ENCODE measurements around the gene ZNF804A.

Gene ZNF804A

GRCh38 chr2:184598316-184599053, at the start of gene ZNF804A:
ZNF804A (plus strand) TSS chr2:184598529; CDS start chr2:184598960, 431 bp downstream.
- DNase-seq = no peak

- DNase-seq = no peak
Measured at GRCh38 chr2:184549153-184549552, 49.2 kb upstream of the ZNF804A start.

- DNase-seq = no peak
Measured at GRCh38 chr2:184551626-184552025, 46.7 kb upstream of the ZNF804A start.

- DNase-seq = no peak
Measured at GRCh38 chr2:184554736-184555135, 43.6 kb upstream of the ZNF804A start.

GRCh38 chr2:184555352-184555751, 43.0 kb upstream of the ZNF804A start:
- DNase-seq = no peak

- DNase-seq = no peak
Measured at GRCh38 chr2:184556639-184557038, 41.7 kb upstream of the ZNF804A start.

- no peak for DNase-seq
Measured at GRCh38 chr2:184558713-184559464, 39.4 kb upstream of the ZNF804A start.

GRCh38 chr2:184560603-184561002, 37.7 kb upstream of the ZNF804A start:
- no peak for DNase-seq

- no peak for DNase-seq
Measured at GRCh38 chr2:184562532-184562931, 35.8 kb upstream of the ZNF804A start.

- no peak for DNase-seq
Measured at GRCh38 chr2:184564092-184564491, 34.2 kb upstream of the ZNF804A start.

GRCh38 chr2:184566716-184567115, 31.6 kb upstream of the ZNF804A start:
- DNase-seq = no peak

- no peak for DNase-seq
Measured at GRCh38 chr2:184577056-184577455, 21.3 kb upstream of the ZNF804A start.

GRCh38 chr2:184577743-184578142, 20.6 kb upstream of the ZNF804A start:
- no peak for DNase-seq

GRCh38 chr2:184579226-184579625, 19.1 kb upstream of the ZNF804A start:
- no peak for DNase-seq

GRCh38 chr2:184581391-184581790, 16.9 kb upstream of the ZNF804A start:
- no peak for DNase-seq

GRCh38 chr2:184589261-184589660, 9.1 kb upstream of the ZNF804A start:
- no peak for DNase-seq

- DNase-seq = no peak
Measured at GRCh38 chr2:184596819-184597411, 1.4 kb upstream of the ZNF804A start.

- no peak for DNase-seq
Measured at GRCh38 chr2:184597571-184597991, 748 bp upstream of the ZNF804A start.

- DNase-seq = no peak
Measured at GRCh38 chr2:184598002-184598315, 370 bp upstream of the ZNF804A start.

- no peak for DNase-seq
Measured at GRCh38 chr2:184599054-184599871, 934 bp downstream of the ZNF804A start.

GRCh38 chr2:184599872-184600222, 1.5 kb downstream of the ZNF804A start:
- no peak for DNase-seq

- no peak for DNase-seq
Measured at GRCh38 chr2:184602734-184603133, 4.4 kb downstream of the ZNF804A start.

GRCh38 chr2:184610891-184611290, 12.6 kb downstream of the ZNF804A start:
- DNase-seq = no peak

Measured in stimulated activated CD4-positive, alpha-beta T cell treated with anti-CD3 and anti-CD28 coated beads, Interleukin-4, amount 100 ng/mL, for 4 hours (primary cell).